H1 (cell line): Measurements from ENCODE around the gene MCM7. TPM values are rescaled to one million over a fixed set of nuclear protein-coding genes. Genes with fewer than 3 reads are reported as not detected.

Experiments
- CTCF ChIA-PET: fragments of 300-600 bp; sonication (Branson Sonifier 250); formaldehyde crosslinking; loops from one replicate; lab custom pipeline; 2021; ENCODE audit not compliant: partially characterized antibody; lab: Charles Lee
- POLR2A ChIA-PET: fragments of 300-600 bp; sonication (Branson Sonifier 250); formaldehyde crosslinking; loops from one replicate; lab custom pipeline; 2021; ENCODE audit warnings: inconsistent platforms; ENCODE audit not compliant: partially characterized antibody; lab: Charles Lee
- DNase-seq, 2 experiments: peaks; one replicate each; pipeline versions ENCODE4 v3.0.0 to v3.0.0-alpha.2; 2010 to 2022; ENCODE audit warnings: low spot score in 2 of 2, low read depth in 1 of 2, mixed read lengths in 1 of 2
- FAIRE-seq: peaks from 2 replicates; lab custom pipeline; 2011; peaks lifted over from hg19 to GRCh38; lab: Jason Lieb, UNC
- H2AFZ ChIP-seq: 2 replicates; pipeline ENCODE4 v1.8.1; 2012; ENCODE audit warnings: low read length, inconsistent platforms
- H2AK5ac ChIP-seq: 2 replicates; pipeline ENCODE4 v1.6.1; 2013; ENCODE audit warnings: low read depth, low read length
- H2BK120ac ChIP-seq: replicated peaks from 2 replicates; pipeline ENCODE3; 2013; ENCODE audit warnings: low read depth, low read length, inconsistent platforms
- H2BK12ac ChIP-seq: 2 replicates; pipeline ENCODE4 v1.6.1; 2013; ENCODE audit warnings: low read depth, low read length
- H2BK15ac ChIP-seq: 2 replicates; pipeline ENCODE4 v1.6.1; 2013; ENCODE audit warnings: low read length
- H2BK20ac ChIP-seq: 2 replicates; pipeline ENCODE4 v1.6.1; 2013; ENCODE audit warnings: low read length
- H2BK5ac ChIP-seq: 2 replicates; pipeline ENCODE4 v1.6.1; 2013; ENCODE audit warnings: low read depth, low read length
- H3K14ac ChIP-seq: 2 replicates; pipeline ENCODE4 v1.6.1; 2013; ENCODE audit warnings: inconsistent platforms; ENCODE audit not compliant: insufficient read length
- H3K18ac ChIP-seq: 2 replicates; pipeline ENCODE4 v1.6.1; 2013; ENCODE audit warnings: low read length; ENCODE audit errors: extremely low read depth
- H3K23ac ChIP-seq: 2 replicates; pipeline ENCODE4 v1.6.1; 2013; ENCODE audit warnings: inconsistent platforms; ENCODE audit not compliant: insufficient read length
- H3K23me2 ChIP-seq: 2 replicates; pipeline ENCODE4 v1.6.1; 2013; ENCODE audit warnings: low read depth, low read length
- H3K27ac ChIP-seq: 2 replicates; pipeline ENCODE4 v1.6.1; 2011; ENCODE audit warnings: low read depth, low read length, inconsistent platforms
- H3K27me3 ChIP-seq, 4 experiments: replicated peaks in 1 of 4; 1 replicate in 1 of 4; 2 replicates in 3 of 4; pipeline versions ENCODE4 v1.6.1 to v1.8.1; 2011 to 2013; ENCODE audit warnings: low read length in 3 of 4, mild to moderate bottlenecking in 3 of 4, inconsistent platforms in 2 of 4, mixed read lengths in 2 of 4, moderate library complexity in 1 of 4; ENCODE audit not compliant: control insufficient read depth in 3 of 4, insufficient read depth in 3 of 4; ENCODE audit errors: extremely low read depth in 1 of 4
- H3K36me3 ChIP-seq, 4 experiments: 2 replicates each; pipeline versions ENCODE4 v1.6.1 to v1.8.1; 2011 to 2013; ENCODE audit warnings: mild to moderate bottlenecking in 4 of 4, low read length in 3 of 4, moderate library complexity in 2 of 4, control low read depth in 1 of 4, inconsistent platforms in 1 of 4; ENCODE audit not compliant: insufficient read depth in 4 of 4, control insufficient read depth in 2 of 4
- H3K4ac ChIP-seq: replicated peaks from 2 replicates; pipeline ENCODE3; 2013; ENCODE audit warnings: low read length, low read depth, mixed read lengths, inconsistent platforms; ENCODE audit not compliant: insufficient read length
- H3K4me1 ChIP-seq, 4 experiments: replicated peaks in 1 of 4; 1 replicate in 1 of 4; 2 replicates in 3 of 4; pipeline versions ENCODE4 v1.6.1 to v1.8.1; 2011 to 2013; ENCODE audit warnings: low read length in 3 of 4, inconsistent platforms in 2 of 4, mixed read lengths in 1 of 4; ENCODE audit not compliant: insufficient read depth in 4 of 4, control insufficient read depth in 3 of 4
- H3K4me2 ChIP-seq, 2 experiments: 2 replicates each; pipeline versions ENCODE4 v1.6.1 to v1.8.1; 2011 to 2013; ENCODE audit warnings: low read depth in 2 of 2, low read length in 2 of 2, control low read depth in 1 of 2, inconsistent platforms in 1 of 2, mild to moderate bottlenecking in 1 of 2; ENCODE audit not compliant: insufficient read depth in 1 of 2
- H3K4me3 ChIP-seq, 4 experiments: fragments of 200-600, 300-600 bp in 1 of 4; sonication (generic), shearing (Covaris generic), sonication (Bioruptor Twin) in 1 of 4; 2 replicates each; pipeline versions ENCODE4 v1.5.1 to v1.8.1; 2011 to 2016; ENCODE audit warnings: low read length in 4 of 4, low read depth in 3 of 4, control low read depth in 2 of 4, inconsistent platforms in 2 of 4, mild to moderate bottlenecking in 2 of 4, mixed read lengths in 1 of 4, moderate library complexity in 1 of 4; ENCODE audit not compliant: insufficient read depth in 2 of 4; ENCODE audit errors: extremely low read depth in 1 of 4
- H3K56ac ChIP-seq: replicated peaks from 2 replicates; pipeline ENCODE3; 2013; ENCODE audit warnings: low read depth, mild to moderate bottlenecking, mixed read lengths, low read length, inconsistent platforms; ENCODE audit not compliant: insufficient read length
- H3K79me1 ChIP-seq: 2 replicates; pipeline ENCODE4 v1.6.1; 2013; ENCODE audit warnings: low read depth, low read length, control low read depth
- H3K79me2 ChIP-seq, 2 experiments: 2 replicates each; pipeline versions ENCODE4 v1.6.1 to v1.8.1; 2012 to 2013; ENCODE audit warnings: low read length in 2 of 2, mild to moderate bottlenecking in 2 of 2, inconsistent platforms in 1 of 2; ENCODE audit not compliant: insufficient read depth in 2 of 2, control insufficient read depth in 1 of 2
- H3K9ac ChIP-seq, 4 experiments: replicated peaks in 1 of 4; 1 replicate in 1 of 4; 2 replicates in 3 of 4; pipeline versions ENCODE4 v1.6.1 to v1.8.1; 2011 to 2013; ENCODE audit warnings: low read depth in 3 of 4, low read length in 3 of 4, control low read depth in 2 of 4, mild to moderate bottlenecking in 2 of 4, moderate library complexity in 2 of 4, inconsistent platforms in 1 of 4; ENCODE audit errors: extremely low read depth in 1 of 4
- H3K9me3 ChIP-seq, 2 experiments: 2 replicates each; pipeline versions ENCODE4 v1.6.1 to v1.8.1; 2012 to 2013; ENCODE audit warnings: mild to moderate bottlenecking in 2 of 2, moderate library complexity in 2 of 2, control low read depth in 1 of 2, inconsistent platforms in 1 of 2, low read depth in 1 of 2, low read length in 1 of 2, mixed read lengths in 1 of 2; ENCODE audit not compliant: insufficient read depth in 2 of 2
- H4K20me1 ChIP-seq, 2 experiments: replicated peaks in 1 of 2; 2 replicates each; pipeline versions ENCODE3 to v1.8.1; 2011 to 2013; ENCODE audit warnings: inconsistent platforms in 2 of 2, low read length in 2 of 2, mild to moderate bottlenecking in 1 of 2; ENCODE audit not compliant: insufficient read depth in 2 of 2, control insufficient read depth in 1 of 2
- H4K5ac ChIP-seq: 2 replicates; pipeline ENCODE4 v1.6.1; 2013; ENCODE audit warnings: low read length, low read depth, mixed read lengths, inconsistent platforms; ENCODE audit not compliant: insufficient read length
- H4K8ac ChIP-seq: 2 replicates; pipeline ENCODE4 v1.8.0; 2013; ENCODE audit warnings: mild to moderate bottlenecking, moderate library complexity, low read length, inconsistent platforms; ENCODE audit not compliant: insufficient read depth; ENCODE audit errors: extremely low read depth
- H4K91ac ChIP-seq: replicated peaks from 2 replicates; pipeline ENCODE3; 2013; ENCODE audit warnings: low read length, mixed read lengths, inconsistent platforms; ENCODE audit not compliant: insufficient read length
- BRCA1 ChIP-seq: IDR thresholded peaks from 2 replicates; pipeline ENCODE4 v1.6.1; 2012; ENCODE audit warnings: low read depth, low read length, improper control_type of control experiment
- CREB1 ChIP-seq: IDR thresholded peaks from 2 replicates; pipeline ENCODE4 v1.6.1; 2012; ENCODE audit warnings: inconsistent platforms
- EP300 ChIP-seq, 2 experiments: IDR thresholded peaks; 1 replicate in 1 of 2; 2 replicates in 1 of 2; pipeline ENCODE4 v1.6.1; 2011 to 2012; ENCODE audit warnings: low read depth in 2 of 2, low read length in 2 of 2, mild to moderate bottlenecking in 2 of 2, borderline replicate concordance in 1 of 2, inconsistent platforms in 1 of 2, moderate library complexity in 1 of 2
- EZH2 ChIP-seq: fragments of 200-600 bp; sonication (generic); IDR thresholded peaks from 2 replicates; pipeline ENCODE4 v1.7.1; 2012; ENCODE audit warnings: low read depth, mild to moderate bottlenecking, moderate library complexity, low read length, inconsistent platforms; ENCODE audit not compliant: severe bottlenecking
- KDM5A ChIP-seq: fragments of 200-600 bp; IDR thresholded peaks from 2 replicates; pipeline ENCODE4 v1.7.1; 2012; ENCODE audit warnings: mild to moderate bottlenecking, low read length, inconsistent platforms, mixed read lengths
- NANOG ChIP-seq: IDR thresholded peaks from 2 replicates; pipeline ENCODE4 v1.6.1; 2011; ENCODE audit warnings: low read length, low read depth, mild to moderate bottlenecking, inconsistent platforms; ENCODE audit not compliant: insufficient read depth, poor library complexity, severe bottlenecking
- NRF1 ChIP-seq: IDR thresholded peaks from 2 replicates; pipeline ENCODE4 v1.6.1; 2011; ENCODE audit warnings: mild to moderate bottlenecking, low read depth, low read length, improper control_type of control experiment
- WGBS, 2 experiments: shearing (Covaris generic) in 1 of 2; methylation state at CpG; one replicate each; pipeline versions ENCODE4 v1.1.6 to v1.1.7; 2013 to 2015; ENCODE audit warnings: low lambda C conversion rate in 2 of 2, mixed read lengths in 2 of 2, inconsistent platforms in 1 of 2, low coverage in 1 of 2, missing lambda C conversion rate in 1 of 2; ENCODE audit not compliant: insufficient replicate concordance in 2 of 2, insufficient coverage in 1 of 2, insufficient read length in 1 of 2; ENCODE audit errors: extremely low coverage in 1 of 2, missing lambda C conversion rate in 1 of 2; 5-methylcytosine and 5-hydroxymethylcytosine counted together
- polyA plus RNA-seq, 7 experiments: library from polyadenylated mRNA; depleted of rRNA in 3 of 7; stranded (reverse) in 5 of 7; unstranded in 2 of 7; fragments of >200 nt in 5 of 7; fragments of 200-250 nt in 2 of 7; gene quantifications; 1 replicate in 5 of 7; 2 replicates in 1 of 7; 4 replicates in 1 of 7; pipeline versions ENCODE4 v1.2.1 to v1.2.3, GENCODE V29; 2011 to 2013; ENCODE audit warnings: missing spikeins in 2 of 7, mixed read lengths in 2 of 7
- total RNA-seq: library from RNA; stranded (reverse); fragmentation: NEBNext Ultra II Directional; extraction: Animal tissue kit (Norgen Biotek cat#: 25700); gene quantifications from 2 replicates; pipeline ENCODE4 v1.2.1, GENCODE V29; 2021
- TF ChIP-seq, protein P1 (sequence below): IDR thresholded peaks from 2 replicates; pipeline ENCODE4 v1.6.1; 2012; ENCODE audit warnings: low read length, inconsistent platforms

Gene MCM7
- total and polyA plus RNA-seq, 2 of the 8 experiments (the other 6 are each of a cell fraction or from before 2014, with no cell fraction given), result 313 to 344 TPM

DNA sequence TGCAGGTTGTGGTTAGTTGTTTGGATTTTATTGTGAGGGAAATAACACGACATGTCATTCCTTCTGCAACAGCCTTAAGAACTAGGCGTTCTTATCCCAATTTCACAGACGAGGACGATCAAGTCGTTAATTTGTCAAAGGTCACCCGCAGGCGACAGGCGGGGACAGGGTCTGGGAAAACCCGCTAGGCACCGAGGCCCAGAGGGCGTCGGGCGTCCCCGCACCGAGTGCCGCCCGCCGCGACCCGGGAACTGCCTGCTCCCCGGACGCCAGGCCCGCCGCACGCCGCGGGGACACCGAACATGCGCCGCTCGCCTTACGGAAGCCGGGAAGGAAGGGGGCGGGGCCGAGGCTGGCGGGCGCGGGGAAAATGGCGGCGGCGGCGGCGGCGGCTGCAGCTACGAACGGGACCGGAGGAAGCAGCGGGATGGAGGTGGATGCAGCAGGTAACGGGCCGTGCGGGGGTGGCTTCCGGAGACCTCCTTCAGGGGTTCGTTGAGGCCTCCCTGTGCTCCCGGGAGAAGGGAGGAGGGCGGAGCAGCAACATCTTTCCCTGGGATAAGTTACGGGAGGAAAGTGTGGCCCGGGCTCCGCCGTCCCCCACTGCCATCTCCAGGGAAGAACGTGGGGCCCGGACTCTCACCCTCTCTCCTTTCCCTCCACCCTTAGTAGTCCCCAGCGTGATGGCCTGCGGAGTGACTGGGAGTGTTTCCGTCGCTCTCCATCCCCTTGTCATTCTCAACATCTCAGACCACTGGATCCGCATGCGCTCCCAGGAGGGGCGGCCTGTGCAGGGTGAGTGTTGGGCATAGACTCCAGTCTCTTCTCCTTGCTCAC, 12.4 kb downstream of the MCM7 start, which contains the start of gene COPS6:
Gene COPS6, plus strand, starts transcription at position 349 of the 837 bp plus-strand sequence. Its CDS starts 22 bp downstream, at position 371.
- peak in 1 of 2 experiments; percentile 93 for DNase-seq
- Histone ChIP-seq H3K9me3 (no peaks in the 10 kb centered on the region), H4K8ac (peak within 1 kb of the TSS; percentile 95), H3K36me3 (peaks cover 25 to 36% (median 32%) of the 10 kb centered on the region in 4 experiments), H3K4me1 (no peaks in the 10 kb centered on the region; a peak in 1 of 7 replicates), H2BK12ac (peak within 1 kb of the TSS; percentile 69; the same call in 1 of the 2 replicates), H4K20me1 (peaks cover 12 to 15% of the 10 kb centered on the region in 2 experiments), H4K5ac (peak within 1 kb of the TSS; percentile 85), H3K18ac (peak within 1 kb of the TSS; percentile 88), H3K23me2 (peaks cover 4% of the 10 kb centered on the region; the same call in 1 of the 2 replicates), H3K27ac (peak within 1 kb of the TSS; percentile 77), H3K27me3 (no peaks in the 10 kb centered on the region), H3K4ac (peak within 1 kb of the TSS; percentile 70), H3K4me2 (peak within 1 kb of the TSS; percentile 66 to 70), H2BK20ac (no peak within 1 kb of the TSS), H3K79me2 (peaks cover 0 to 6% of the 10 kb centered on the region in 2 experiments; a peak in 1 of 4 replicates), H4K91ac (peak within 1 kb of the TSS; percentile 83), H3K9ac (peak within 1 kb of the TSS; percentile 78 to 93 (median 88)), H2BK15ac (0 out of 2 replicates have a peak within 1 kb of the TSS, but pooled peaks have one; percentile 67), H2BK120ac (peak within 1 kb of the TSS; percentile 4), H2AK5ac (0 out of 2 replicates have a peak within 1 kb of the TSS, but pooled peaks have one; percentile 7), H2AFZ (peak within 1 kb of the TSS; percentile 73; the same call in 1 of the 2 replicates), H3K14ac (no peak within 1 kb of the TSS), H3K56ac (peak within 1 kb of the TSS; percentile 89), H3K4me3 (peak within 1 kb of the TSS; percentile 78 to 98 (median 96)), H3K23ac (no peak within 1 kb of the TSS), H3K79me1 (peaks cover 5% of the 10 kb centered on the region), H2BK5ac (peak within 1 kb of the TSS; percentile 79; the same call in 1 of the 2 replicates)
- WGBS, 2 experiments, result 5% methylated on average over 27 of the region's 68 CpGs; no CpG with 5 or more reads in 1 of the 2 experiments
- no peak for FAIRE-seq
- ChIA-PET CTCF (interaction anchor here (0.7 to 2.4 kb wide), 3 partner anchors 41 to 46 kb away, joined by 3 to 5 read pairs (median 3); no protein-coding TSS in a partner anchor), POLR2A (interaction anchor here (0.7 to 19.5 kb wide), 13 partner anchors 5 to 91 kb away, joined by 3 to 722 read pairs (median 4); partner anchors contain the start of genes AP4M1, MBLAC1, MCM7 and ZSCAN21)
- TF ChIP-seq, protein P1, sequence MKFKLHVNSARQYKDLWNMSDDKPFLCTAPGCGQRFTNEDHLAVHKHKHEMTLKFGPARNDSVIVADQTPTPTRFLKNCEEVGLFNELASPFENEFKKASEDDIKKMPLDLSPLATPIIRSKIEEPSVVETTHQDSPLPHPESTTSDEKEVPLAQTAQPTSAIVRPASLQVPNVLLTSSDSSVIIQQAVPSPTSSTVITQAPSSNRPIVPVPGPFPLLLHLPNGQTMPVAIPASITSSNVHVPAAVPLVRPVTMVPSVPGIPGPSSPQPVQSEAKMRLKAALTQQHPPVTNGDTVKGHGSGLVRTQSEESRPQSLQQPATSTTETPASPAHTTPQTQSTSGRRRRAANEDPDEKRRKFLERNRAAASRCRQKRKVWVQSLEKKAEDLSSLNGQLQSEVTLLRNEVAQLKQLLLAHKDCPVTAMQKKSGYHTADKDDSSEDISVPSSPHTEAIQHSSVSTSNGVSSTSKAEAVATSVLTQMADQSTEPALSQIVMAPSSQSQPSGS, result no peak
- peak; percentile 68; the same call in 1 of the 2 replicates for TF ChIP-seq KDM5A
- no peak for TF ChIP-seq NRF1
- TF ChIP-seq BRCA1, result no peak
- no peak for TF ChIP-seq EZH2
- TF ChIP-seq NANOG, result no peak
- TF ChIP-seq EP300 (IDR thresholded peaks at IDR 0.05; ENCODE audit: borderline replicate concordance in 1 of 2, low read depth in 2 of 2, low read length in 2 of 2), result peak in 1 of 2 experiments; percentile 13; a peak in 1 of 3 replicates
- TF ChIP-seq CREB1, result no peak
